Endometrial microvascular endothelial cells (primary cell): ENCODE data around the gene CEP97. TPM values are rescaled to one million over a fixed set of nuclear protein-coding genes. Genes with fewer than 3 reads are reported as not detected.
"Not testable (repeated sequence)": the region's sequence is repeated elsewhere in the genome, so short reads cannot be mapped to it uniquely, and the experiment has no call there.

ENCODE experiments used
- in situ Hi-C: cut with HindIII; loops from 2 replicates; pipeline ENCODE4 v1.10.0; 2017; ENCODE audit warnings: low sequenced_read_pairs, low pct_unique_long_range_greater_than_20kb; ENCODE audit errors: inconsistent ontology term
- total RNA-seq: library from RNA; depleted of rRNA; stranded (reverse); fragments of >200 nt; gene quantifications from one replicate; pipeline ENCODE4 v1.2.3, GENCODE V29; 2015; ENCODE audit errors: inconsistent ontology term

The CEP97 gene
- total RNA-seq, 1 donor from 2014 or later: 4.6 TPM

DNA sequence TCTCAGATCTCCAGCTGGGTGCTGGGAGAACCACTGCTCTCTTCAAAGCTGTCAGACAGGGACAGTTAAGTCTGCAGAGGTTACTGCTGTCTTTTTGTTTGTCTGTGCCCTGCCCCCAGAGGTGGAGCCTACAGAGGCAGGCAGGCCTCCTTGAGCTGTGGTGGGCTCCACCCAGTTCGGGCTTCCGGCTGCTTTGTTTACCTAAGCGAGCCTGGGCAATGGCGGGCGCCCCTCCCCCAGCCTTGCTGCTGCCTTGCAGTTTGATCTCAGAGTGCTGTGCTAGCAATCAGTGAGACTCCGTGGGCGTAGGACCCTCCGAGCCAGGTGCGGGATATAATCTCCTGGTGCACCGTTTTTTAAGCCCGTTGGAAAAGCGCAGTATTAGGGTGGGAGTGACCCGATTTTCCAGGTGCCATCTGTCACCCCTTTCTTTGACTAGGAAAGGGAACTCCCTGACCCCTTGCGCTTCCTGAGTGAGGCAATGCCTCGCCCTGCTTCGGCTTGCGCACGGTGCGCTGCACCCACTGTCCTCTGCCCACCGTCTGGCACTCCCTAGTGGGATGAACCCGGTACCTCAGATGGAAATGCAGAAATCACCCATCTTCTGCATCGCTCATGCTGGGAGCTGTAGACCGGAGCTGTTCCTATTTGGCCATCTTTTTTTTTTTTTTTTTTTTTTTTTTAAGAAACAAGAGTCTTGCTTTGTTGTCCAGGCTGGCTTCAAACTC is 29.1 kb downstream of the CEP97 start:
- in situ Hi-C loops: not testable (repeated sequence)

DNA sequence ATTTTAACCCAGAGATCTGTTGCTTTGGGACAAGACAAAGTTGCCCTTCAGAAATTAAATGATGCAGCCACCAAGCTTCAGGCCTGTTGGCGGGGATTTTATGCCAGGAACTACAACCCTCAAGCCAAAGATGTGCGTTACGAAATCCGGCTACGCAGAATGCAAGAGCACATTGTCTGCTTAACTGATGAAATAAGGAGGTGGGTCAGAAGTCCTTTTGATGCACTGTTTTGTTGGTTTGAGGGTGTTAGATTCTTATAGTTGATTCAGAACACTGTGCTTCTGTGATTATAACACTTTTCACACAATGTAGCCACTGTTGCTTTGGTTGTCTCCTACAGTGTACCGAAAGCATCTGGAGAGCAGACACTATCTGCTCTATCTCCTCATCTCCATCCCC is 33.8 kb downstream of the CEP97 start:
- in situ Hi-C loops: no loop called here

DNA sequence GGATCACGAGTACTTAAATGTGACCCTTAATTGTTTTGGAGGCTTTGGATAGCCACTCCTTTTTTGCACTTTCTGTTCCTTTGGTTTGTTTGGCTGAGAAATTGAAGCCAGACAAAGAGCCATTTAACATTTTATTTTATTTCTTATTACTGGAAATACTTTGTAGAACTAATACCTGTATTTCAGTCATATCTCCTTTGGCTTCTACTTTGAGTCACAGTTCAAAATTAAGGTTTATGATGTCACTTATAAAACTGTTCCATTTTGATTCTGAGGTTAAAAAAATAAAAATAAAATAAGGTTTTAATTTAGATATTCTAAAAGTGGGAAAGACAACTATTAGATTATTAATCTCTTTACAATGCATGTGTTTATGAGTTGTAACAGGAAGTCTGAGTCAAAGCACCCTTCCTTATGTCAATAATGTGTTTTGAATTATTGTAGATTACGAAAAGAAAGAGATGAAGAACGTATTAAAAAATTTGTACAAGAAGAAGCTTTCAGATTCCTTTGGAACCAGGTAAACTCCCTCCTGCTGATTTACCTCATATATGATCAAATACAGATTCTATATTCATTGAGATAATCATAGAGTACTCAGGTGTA is 37.7 kb downstream of the CEP97 start:
- in situ Hi-C loops: no loop called here

DNA sequence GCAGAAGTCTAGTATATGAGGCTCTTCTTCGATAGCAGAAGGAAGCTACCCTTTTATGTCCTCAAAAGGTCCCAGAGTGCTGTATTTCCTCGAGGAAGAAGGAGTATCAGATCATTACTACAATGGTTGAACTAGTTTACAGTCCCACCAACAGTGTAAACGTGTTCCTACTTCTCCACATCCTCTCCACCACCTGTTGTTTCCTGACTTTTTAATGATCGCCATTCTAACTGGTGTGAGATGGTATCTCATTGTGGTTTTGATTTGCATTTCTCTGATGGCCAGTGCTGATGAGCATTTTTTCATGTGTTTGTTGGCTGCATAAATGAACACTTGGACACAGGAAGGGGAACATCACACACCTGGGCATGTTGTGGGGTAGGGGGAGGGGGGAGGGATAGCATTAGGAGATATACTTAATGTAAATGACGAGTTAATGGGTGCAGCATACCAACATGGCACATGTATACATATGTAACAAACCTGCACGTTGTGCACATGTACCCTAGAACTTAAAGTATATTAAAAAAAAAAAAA is 53.4 kb downstream of the CEP97 start:
- in situ Hi-C loops: not testable (repeated sequence)

DNA sequence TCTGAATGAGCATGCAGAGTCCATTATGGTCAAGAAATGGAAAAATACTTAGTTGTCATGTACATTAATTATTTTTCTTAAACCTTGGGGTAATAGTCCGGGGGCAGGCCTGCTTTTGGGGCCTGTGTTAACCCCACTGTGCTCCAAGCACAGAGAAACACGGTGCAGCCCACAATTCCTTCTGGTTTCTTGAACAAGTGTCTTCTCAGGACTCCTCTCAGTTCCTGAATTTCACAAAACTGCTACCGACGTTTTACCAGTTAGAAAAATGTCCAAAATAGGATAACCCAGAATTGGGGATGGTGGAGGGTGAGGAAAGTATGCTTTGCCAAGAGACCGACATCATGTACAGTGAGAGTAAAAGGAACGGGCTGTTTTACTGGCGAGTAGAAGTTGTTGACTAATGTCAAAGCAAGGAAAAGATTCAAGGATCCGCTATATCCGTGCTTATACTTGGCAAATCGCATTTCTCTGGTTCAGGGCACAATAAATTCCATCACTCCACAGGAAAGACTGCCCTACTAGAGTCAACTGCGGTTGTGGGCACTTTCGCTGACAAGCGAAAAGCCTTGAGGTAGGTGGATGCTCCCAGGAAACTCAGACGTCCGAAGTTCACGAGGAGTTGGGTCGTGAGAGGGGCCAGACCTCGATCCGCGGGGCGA is 54.1 kb downstream of the CEP97 start:
- in situ Hi-C loops: no loop called here

DNA sequence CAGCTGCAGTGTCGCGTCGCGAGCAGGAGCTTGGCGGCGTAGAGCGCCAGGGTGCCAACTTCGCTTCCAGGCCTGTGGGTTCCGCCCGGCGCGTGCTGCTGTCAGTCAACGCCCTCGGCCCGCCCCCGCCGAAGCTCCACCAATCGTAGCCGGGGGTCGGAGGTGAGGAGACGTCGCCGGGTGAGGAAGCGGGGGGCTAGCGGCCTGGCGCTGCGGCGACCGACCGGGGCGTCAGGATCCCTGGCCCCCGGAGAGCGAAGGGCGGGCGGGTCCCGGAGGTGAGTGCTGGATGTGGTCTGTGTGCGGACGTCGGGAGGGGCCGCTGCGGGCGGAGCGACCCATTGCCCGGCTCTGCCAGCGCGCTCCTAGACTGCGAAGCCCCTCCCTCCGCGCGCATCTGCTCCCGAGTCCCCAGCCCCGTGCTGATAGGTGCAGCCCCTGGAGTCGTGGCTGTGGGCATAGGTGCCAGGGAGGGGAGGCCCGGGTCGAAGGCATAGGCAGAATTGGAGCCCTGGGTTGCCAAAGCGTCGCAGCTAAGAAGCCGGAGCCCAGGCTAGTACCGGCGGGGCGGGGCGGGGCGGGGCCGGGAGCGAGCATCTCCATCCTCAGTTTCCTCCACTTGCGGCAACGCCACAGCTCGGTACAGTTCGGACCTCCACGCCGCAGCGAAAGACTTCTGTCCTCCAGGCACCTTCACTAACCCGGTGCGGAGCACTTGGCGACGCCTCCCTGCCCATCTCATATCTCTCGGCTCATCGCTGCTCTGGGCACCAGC is 54.8 kb downstream of the CEP97 start, which contains the start of gene NXPE3:
TSS of gene NXPE3 (plus strand) at position 165 of the 775 bp plus-strand sequence. CDS start 6,386 bp downstream, outside the sequence.
- in situ Hi-C loops: no loop called here

DNA sequence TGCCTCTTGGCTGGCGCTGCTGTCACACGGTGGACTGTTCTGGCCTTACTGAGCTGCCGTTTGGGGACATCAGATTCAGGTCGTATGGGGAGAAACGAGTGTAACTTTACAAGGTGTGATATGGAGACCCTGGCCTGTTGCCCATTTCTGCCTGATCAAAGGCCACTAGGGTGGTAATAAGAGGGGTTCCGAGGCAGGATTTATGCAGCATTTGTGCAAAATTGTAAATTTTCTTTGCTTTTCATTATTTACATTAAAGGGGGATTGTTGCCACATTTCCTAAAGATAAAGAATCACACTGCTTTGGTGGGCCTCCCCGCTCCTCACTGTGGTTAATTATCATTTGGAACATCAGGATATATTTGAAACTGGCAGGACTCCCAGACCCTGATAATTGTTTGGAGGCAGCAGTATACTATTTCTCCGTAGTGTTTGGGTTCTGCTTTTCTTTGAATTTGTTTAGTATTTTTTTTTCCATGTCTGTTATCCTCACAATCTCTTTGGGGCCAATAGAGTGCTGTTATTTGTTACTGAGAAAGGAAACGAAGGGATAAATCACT is 55.5 kb downstream of the CEP97 start:
- in situ Hi-C loops: no loop called here

DNA sequence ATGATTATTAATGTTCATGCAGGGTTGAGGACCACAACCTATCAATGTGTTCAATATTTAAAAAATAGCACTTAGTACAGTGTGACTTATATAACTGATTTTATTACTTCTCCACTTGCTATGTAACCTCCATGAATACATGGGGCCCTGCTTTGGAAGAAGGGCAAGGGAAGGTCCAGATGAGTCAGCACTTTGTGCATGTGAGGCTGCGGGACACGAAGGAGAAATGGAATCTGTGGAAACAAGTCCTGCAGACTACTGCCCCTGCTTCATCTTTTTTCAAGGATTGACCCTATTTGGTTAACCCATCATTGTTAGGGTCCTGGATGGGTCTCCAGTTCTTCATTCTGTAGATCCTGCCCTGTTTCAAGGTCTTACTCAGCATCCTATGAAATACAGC is 56.2 kb downstream of the CEP97 start:
- in situ Hi-C loops: no loop called here

DNA sequence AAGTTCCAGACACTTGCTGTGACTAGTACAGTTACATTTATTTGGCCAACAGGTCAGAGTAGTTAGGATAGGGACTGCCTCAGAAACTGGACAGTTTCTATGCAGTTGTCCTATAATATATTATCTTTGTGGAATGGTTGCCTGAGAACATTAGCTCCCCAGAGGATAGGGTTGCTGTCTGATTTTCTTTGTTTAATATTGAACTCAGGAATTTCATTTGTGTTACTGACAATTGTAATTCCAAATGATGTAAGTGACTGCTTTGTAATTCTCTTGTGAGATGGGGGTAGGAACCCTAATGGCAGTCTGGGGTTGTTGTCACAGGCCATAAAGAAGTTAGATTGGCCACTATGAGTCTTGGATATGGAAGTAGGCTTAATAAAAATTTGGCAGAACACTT is 56.8 kb downstream of the CEP97 start:
- in situ Hi-C loops: no loop called here

DNA sequence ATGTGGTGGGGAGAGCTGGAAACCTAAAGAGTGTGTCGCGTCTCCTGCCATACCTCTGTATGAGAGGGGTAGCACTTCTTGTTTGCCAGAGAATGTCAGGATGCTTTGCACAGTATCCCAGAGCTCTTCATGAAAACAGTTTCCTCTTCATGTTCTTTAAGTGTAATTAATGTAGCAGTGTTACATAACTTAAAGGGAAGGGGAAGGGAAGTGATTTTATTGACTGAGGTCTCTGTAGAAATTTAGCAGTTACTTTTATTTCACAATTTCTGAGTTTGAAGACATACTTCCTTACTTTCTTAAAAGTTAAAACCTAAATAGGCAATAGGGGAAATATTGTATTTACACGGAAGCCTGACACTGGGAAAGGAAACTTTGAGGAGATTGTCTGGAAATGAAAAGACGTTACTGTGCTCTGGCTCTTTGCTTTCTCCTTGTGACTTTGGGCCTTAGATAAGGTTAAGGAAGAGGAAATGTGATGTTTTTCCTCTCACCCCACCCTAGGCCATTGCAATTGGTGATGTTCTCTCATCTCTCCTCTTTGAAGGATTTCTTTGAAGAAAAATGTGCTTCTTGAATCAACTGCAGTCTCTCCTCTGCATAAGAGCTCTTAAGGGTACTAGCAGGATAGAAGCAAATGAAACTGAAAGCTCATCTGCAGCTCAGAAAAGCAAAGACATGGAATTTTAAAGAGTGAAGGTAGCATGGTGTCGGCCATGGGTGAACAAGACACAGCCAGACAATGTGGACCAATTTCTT is 60.6 kb downstream of the CEP97 start:
- in situ Hi-C loops: no loop called here

DNA sequence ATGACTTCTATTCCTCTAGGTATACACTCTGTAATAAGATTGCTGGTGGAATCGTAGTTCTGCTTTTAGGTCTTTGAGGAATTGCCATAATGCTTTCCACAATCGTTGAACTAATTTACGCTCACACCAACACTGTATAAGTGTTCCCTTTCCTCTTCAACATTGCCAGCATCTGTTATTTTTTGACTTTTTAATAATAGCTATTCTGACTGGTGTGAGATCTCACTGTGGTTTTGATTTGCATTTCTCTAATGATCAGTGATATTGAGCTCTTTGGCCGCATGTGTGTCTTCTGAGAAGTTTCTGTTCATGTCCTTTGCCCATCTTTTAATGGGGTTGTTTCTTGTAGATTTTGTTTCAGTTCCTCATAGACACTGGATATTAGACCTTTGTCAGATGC is 67.4 kb downstream of the CEP97 start:
- in situ Hi-C loops: no loop called here

DNA sequence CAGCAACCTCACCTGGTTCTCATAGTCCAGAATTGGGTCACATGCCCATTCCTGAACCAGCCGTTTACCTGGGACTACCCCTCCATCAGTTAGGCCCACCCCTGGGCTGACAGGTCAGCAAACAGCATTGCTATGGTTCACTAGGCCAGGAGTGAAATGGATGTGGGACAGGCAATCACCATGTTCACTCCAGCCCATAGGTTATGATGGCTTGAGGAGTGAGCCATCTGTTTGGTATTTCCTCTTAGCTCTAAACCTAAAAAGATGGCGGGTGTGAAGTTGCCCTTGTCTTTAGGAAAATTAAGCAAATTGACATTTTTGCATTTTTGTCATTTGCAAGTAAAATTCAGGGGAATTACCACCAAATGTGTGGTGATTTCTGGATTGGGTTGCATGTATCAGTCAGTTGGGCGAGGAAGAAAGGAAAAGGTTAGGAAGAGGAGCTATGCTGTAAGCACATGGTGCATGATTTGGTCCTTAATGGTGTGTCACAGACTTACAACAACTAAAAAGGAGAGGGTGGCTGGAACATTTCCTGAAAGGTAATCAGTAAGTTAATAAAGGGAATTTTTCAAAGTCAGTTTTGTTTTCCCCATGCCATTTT is 71.8 kb downstream of the CEP97 start:
- in situ Hi-C loops: no loop called here

DNA sequence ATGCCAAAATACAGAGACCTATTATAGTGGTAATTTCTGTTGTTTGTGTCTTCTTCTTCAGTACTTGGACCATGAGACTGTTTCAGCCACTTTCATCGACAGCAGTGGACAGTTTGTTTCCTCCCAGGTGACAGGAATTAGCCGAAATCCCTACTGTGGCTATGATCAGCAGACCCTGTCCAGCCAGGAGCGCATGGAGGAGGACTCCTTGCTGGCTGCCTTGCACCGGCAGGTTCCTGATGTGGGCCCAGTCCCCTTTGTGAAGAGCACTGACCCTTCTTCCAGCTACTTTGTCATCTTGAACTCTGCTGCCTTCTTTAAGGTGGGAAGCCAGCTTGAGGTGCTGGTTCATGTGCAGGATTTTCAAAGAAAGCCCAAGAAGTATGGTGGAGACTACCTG is 76.8 kb downstream of the CEP97 start:
- in situ Hi-C loops: loop anchor here (25.0 kb wide), 2 partner anchors 386 to 736 kb away; no protein-coding TSS in a partner anchor

DNA sequence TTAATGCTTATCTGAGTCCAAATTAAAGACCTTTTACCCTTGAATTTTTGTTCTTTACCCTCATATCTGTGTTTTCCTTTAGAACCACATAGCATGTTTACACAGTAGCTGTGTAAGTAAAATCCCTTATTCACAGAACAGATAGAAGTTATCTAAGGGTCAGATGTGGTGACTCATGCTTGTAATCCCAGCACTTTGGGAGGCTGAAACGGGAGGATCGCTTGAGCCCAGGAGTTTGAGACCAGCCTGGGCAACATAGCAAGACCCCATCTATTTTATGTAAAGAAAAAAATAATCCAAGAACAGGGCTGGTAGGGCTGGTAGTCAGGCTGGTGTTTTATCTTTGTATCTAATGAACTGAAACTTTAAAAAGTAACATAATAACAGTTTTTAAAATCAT is 77.8 kb downstream of the CEP97 start:
- in situ Hi-C loops: loop anchor here (25.0 kb wide), 2 partner anchors 385 to 735 kb away; no protein-coding TSS in a partner anchor

DNA sequence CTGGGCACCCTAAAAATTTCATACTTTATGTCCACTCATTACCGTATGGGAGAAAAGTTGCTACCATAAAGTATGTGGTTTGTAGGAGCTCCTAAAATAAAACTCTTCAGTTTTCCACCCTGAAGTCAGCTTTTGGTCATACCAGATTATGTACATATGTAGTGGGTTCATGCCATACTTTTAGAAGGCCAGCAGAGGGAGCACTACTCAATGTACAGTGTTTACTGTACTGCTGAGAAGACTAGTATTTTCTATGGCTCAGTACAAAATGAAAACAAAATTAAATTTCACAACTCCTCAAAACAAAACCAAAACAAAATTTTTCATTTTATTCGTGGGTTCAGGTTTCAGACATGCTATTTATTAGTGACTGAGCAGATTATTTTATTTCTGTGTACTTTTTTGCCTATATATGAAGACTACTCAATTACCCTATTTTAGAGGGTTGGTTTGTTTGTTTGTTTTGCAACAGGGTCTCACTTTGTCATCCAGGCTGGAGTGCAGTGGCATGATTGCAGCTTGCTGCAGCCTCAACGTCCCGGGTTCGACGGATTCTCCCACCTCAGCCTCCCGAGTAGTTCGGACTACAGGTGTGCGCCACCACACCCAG is 78.9 kb downstream of the CEP97 start:
- in situ Hi-C loops: loop anchor here (25.0 kb wide), 2 partner anchors 384 to 734 kb away; no protein-coding TSS in a partner anchor

DNA sequence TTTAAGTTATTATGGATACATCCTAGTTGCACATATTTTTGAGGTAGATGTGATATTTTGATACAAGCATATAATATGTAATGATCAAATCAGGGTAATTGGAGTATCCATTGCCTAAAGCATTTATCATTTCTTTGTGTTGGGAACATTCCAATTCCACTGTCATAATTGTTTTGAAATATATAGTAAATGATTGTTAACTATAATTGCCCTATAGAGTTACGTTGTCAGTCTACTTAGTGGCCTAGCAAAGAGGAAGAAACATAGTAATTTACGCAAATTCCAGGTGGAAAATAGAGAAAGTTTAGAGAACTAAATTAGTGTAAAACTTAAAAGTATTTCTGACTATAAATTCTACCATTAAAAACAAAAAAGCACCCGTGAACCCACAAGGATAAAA is 79.5 kb downstream of the CEP97 start:
- in situ Hi-C loops: loop anchor here (25.0 kb wide), 2 partner anchors 383 to 733 kb away; no protein-coding TSS in a partner anchor

DNA sequence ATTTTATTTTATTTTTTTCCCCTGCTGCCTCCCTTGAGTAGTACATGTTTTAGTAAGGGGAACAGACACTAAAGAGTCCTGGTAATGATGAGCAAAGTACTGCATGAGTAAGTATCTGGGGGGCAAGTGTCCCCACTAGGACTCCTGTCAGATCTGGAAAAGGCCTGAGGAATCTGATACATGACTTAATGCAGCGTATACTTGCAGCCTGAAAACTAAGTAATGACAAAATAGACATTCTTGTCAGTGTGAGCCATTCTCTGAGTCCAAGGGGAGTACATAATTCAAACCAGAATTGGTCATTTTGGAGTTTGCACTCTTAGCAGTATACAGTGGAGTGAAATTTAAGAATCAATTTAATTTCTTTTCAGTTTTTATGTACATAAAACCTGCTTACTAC is 82.1 kb downstream of the CEP97 start:
- in situ Hi-C loops: loop anchor here (25.0 kb wide), 2 partner anchors 381 to 731 kb away; no protein-coding TSS in a partner anchor
